ENCODE data around the gene CTSW. TPM values are rescaled to one million over a fixed set of nuclear protein-coding genes. Genes with fewer than 3 reads are reported as not detected.

The CTSW gene
- total and polyA plus RNA-seq, 12 donors = 0.17 to 7.9 (median 0.55) TPM; not detected in 1

- peaks cover 5 to 38% (median 23%) of the 10 kb centered on the region in 9 donors for H3K4me1 ChIP-seq
These were observed 4.4 kb downstream of the CTSW start for GRCh38 chr11:65883786-65884715.

GRCh38 chr11:65884716-65885092 lies 5.1 kb downstream of the CTSW start:
- peak; percentile 68 to 83 for DNase-seq
- Histone ChIP-seq H3K27me3 (no peaks in the 10 kb centered on the region), H3K9me3 (no peaks in the 10 kb centered on the region), H3K27ac (peak overlapping the region in 2 of 10 donors; percentile 23 to 31), H3K4me3 (no peak overlapping the region), H3K4me1 (peaks cover 8 to 41% (median 30%) of the 10 kb centered on the region in 9 donors), H3K36me3 (peaks cover 0 to 55% (median 19%) of the 10 kb centered on the region in 9 donors)
- peak in 2 of 8 donors; percentile 20 to 25 for ATAC-seq
- intact Hi-C loops (cut with DNase I) = loop anchor here (1.0 to 10.0 kb wide), 6 partner anchors 78 to 170 kb away; partner anchors contain the start of genes SART1 (in 6 of the 10) and KAT5 (in 1 of the 10)
- TF ChIP-seq, protein P1, sequence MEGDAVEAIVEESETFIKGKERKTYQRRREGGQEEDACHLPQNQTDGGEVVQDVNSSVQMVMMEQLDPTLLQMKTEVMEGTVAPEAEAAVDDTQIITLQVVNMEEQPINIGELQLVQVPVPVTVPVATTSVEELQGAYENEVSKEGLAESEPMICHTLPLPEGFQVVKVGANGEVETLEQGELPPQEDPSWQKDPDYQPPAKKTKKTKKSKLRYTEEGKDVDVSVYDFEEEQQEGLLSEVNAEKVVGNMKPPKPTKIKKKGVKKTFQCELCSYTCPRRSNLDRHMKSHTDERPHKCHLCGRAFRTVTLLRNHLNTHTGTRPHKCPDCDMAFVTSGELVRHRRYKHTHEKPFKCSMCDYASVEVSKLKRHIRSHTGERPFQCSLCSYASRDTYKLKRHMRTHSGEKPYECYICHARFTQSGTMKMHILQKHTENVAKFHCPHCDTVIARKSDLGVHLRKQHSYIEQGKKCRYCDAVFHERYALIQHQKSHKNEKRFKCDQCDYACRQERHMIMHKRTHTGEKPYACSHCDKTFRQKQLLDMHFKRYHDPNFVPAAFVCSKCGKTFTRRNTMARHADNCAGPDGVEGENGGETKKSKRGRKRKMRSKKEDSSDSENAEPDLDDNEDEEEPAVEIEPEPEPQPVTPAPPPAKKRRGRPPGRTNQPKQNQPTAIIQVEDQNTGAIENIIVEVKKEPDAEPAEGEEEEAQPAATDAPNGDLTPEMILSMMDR (IDR thresholded peaks at IDR 0.05) = peak; percentile 97 to 100 (median 98)
- whole genome bisulfite sequencing, 2 donors = 23 to 24% methylated on average over 9 of the region's 9 CpGs

More at GRCh38 chr11:65883786-65884715, 4.4 kb downstream of the CTSW start:
- intact Hi-C loops (cut with DNase I) = loop anchor here in 9 of 10 donors (1.0 to 10.0 kb wide), 5 partner anchors 98 to 169 kb away; partner anchors contain the start of gene KAT5 (in 1 of the 9)
- H3K36me3 ChIP-seq = peaks cover 0 to 55% (median 19%) of the 10 kb centered on the region in 9 donors
- DNase-seq (no peak), ATAC-seq (no peak)
- no peaks in the 10 kb centered on the region for H3K9me3 ChIP-seq
- TF ChIP-seq, protein P1 (IDR thresholded peaks at IDR 0.05) = no peak
- H3K4me3 ChIP-seq = no peak overlapping the region
- no peak overlapping the region for H3K27ac ChIP-seq
- 81 to 83% methylated on average over 28 of the region's 28 CpGs for WGBS, 2 donors
- no peaks in the 10 kb centered on the region for H3K27me3 ChIP-seq

- TF ChIP-seq, protein P1 (IDR thresholded peaks at IDR 0.05) = no peak
- Histone ChIP-seq H3K36me3 (peaks cover 0 to 55% (median 19%) of the 10 kb centered on the region in 9 donors), H3K4me3 (no peak overlapping the region), H3K9me3 (no peaks in the 10 kb centered on the region), H3K27me3 (no peaks in the 10 kb centered on the region), H3K4me1 (peaks cover 14 to 45% (median 35%) of the 10 kb centered on the region in 9 donors), H3K27ac (peak overlapping the region in 2 of 10 donors; percentile 23 to 31)
- intact Hi-C loops (cut with DNase I) = loop anchor here in 7 of 10 donors (2.0 to 10.0 kb wide), 4 partner anchors 77 to 170 kb away; partner anchors contain the start of genes SART1 (in 6 of the 7) and KAT5 (in 1 of the 7)
- ATAC-seq (no peak), DNase-seq (no peak)
- 91 to 93% methylated on average over 7 of the region's 7 CpGs for WGBS, 2 donors
These were observed 5.6 kb downstream of the CTSW start for GRCh38 chr11:65885231-65885630.

- WGBS, 2 donors = 92 to 94% methylated on average over 12 of the region's 12 CpGs
- intact Hi-C loops (cut with DNase I) = loop anchor here in 7 of 10 donors (2.0 to 10.0 kb wide), 4 partner anchors 76 to 171 kb away; partner anchors contain the start of genes SART1 (in 6 of the 7) and KAT5 (in 1 of the 7)
- Histone ChIP-seq H3K27me3 (no peaks in the 10 kb centered on the region), H3K9me3 (no peaks in the 10 kb centered on the region), H3K36me3 (peaks cover 0 to 55% (median 19%) of the 10 kb centered on the region in 9 donors), H3K4me1 (peaks cover 14 to 46% (median 35%) of the 10 kb centered on the region in 9 donors), H3K27ac (peak overlapping the region in 1 of 10 donors; percentile 96), H3K4me3 (no peak overlapping the region)
- TF ChIP-seq, protein P1 (IDR thresholded peaks at IDR 0.05) = no peak
- ATAC-seq (no peak), DNase-seq (no peak)
These were observed 6.3 kb downstream of the CTSW start for GRCh38 chr11:65885808-65886536.
